Amniotic stem cell (primary cell): ENCODE data around the gene GLT8D1.

Source experiments
- DNase-seq: peaks from one replicate; lab custom pipeline; 2025; lab: John Stamatoyannopoulos, UW

Gene GLT8D1

DNA sequence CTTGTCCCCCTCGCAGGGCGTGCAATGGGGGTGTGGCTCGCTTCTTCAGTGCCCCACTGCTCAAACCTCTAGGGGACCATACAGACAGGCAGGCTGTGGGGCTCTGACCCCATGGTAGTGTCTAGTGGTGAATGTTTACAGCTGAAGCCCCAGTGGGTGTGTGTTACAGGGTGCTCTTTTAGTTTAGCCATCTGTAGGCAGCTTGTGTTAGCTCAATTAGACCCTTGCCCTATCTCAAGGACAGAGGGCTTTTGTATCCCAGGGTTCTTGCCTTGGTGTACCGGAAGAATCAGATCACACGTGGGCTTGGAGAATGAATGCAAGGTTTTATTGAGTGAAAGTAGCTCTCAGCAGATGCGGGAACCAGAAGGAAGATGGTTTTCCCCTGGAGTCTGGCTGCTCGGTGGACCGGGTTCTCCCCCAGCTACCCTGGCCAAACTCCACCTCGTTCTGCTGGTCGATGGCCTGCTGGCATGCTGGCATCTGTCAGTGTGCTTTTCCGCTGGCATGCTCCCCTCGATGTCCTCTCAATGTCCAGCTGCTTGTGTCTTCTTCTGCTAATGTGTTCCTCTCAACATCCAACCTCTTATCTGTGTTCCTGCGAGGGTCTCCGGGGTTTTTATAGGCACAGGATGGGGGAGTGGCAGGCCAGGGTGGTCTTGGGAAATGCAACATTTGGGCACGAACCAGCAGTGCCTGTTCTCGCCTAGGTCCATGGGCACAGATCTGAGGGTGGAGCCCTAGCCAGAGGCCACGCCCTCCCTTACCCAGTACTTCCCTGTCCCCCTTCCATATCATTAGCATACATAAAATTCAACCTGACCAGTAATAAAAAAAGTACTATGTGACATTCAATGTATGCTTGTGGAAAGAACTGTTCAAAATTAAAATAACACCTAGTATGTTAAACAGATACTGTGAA is 7.0 kb upstream of the GLT8D1 start:
- DNase-seq = no peak

DNA sequence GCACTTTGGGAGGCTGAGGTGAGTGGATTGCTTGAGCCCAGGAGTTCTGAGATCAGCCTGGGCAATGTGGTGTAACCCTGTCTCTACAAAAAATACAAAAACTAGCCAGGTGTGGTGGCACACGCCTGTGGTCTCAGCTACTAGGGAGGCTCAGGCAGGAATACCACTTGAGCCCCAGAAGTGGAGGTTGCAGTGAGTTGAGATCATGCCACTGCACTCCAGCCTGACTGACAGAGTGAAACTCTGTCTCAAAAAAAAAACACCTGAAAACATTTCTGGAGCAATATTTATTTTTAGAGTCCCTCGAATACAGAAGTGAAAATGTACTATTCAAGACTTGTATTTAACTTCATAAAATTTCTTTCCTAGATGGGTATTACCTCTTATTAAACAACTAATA is 4.9 kb upstream of the GLT8D1 start:
- DNase-seq = no peak

DNA sequence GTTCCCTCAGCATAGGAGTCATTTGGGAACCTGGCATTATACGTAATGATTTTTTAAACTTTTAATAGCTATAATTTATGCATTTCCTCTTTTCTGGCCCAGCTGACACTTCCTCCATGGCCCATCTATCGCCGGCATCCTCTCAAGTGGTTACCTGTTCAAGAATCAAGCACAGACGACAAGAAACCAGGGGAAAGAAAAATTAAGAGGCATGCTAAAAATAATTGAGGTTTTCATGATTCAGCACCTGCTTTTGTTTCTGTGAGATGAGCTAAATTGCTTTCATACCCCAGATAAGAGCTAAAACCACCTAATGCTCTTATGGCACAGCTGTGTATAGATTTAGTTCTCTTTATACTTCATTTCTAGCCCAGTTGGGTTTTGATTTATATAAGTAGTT is 2.0 kb upstream of the GLT8D1 start:
- no peak for DNase-seq

DNA sequence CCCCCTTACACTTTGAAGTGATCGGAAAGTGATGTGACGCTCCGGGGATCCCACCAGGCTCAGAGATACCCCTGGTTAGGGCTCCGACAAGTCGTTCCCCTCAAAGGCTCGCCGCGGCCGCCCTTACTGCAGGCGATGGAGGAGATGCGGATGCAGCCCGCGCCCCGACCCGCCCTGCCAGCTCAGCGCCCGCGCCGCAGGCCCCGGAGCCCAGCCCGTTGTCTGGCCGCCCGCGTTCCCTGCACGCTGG is 228 bp downstream of the GLT8D1 start:
- no peak for DNase-seq

DNA sequence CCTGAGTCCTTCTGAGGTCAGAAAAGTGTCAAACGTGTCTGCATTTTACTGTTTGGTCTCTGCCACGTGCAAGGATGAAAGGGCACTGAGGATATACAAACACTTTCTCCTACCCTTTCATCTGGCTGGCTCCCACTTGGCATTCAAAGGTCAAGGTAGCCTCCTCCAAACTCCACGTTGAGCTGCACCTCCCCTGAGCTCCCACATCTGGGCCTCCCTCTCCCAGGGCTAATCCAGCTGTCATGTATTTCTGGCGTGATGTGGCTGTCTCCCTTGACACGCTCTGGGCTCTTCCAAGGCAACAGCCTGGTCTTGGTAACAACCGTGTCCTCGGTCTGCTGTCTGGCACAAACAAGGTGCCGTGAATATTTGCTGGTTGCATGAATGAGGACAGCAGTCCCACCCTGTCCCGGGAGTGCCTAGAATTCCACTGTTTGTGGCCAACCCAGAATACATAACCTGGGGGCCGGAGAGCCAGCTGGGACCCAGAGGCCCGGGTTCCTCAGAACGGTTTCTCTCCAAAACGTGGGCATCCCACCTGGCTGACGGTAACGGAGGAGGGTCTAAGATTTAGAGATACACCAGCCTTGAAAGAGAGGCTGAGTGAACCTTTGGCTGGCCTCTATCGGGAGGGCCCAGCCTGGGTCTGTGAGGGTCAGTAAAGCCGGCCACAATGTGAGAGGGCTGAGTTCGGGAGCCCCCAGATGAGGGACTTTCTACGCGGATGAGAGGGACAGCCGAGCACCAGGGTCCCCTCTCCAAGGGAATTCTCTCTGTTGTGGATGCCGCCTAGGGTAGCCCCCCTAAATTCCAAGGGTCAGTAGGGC is 767 bp downstream of the GLT8D1 start:
- DNase-seq = no peak

DNA sequence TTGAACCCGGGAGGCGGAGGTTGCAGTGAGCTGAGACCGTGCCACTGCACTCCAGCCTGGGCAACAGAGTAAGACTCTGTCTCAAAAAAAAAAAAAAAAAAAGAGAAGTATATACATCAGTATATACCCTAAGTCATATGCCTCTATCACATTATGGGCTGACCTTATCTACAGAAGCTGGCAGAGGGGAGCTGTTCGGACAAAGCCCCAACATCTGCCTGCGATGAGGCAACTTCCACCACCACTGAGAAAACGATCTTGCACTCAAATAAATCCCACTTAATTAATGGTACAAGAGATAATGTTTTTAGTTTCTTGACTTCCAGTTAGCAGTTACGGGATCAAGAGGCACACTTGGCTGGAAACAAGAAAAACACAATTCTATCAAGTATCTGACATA is 2.2 kb downstream of the GLT8D1 start:
- DNase-seq = no peak

DNA sequence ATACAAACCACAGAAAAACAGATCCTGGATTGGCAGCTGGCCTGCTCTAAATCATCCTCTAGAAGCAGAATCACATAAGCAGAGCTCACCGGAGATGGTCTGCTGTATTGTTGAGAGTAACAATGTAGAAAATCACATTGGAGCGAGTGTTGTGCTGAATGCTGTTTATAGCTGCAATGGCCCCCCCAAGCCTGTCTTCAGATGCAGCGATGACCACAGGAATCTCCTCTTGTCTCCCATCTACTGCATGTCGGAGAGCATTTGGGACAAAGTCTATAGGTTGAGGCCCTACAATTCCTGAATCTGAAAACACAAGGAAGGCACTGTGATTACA is 8.0 kb downstream of the GLT8D1 start:
- no peak for DNase-seq

DNA sequence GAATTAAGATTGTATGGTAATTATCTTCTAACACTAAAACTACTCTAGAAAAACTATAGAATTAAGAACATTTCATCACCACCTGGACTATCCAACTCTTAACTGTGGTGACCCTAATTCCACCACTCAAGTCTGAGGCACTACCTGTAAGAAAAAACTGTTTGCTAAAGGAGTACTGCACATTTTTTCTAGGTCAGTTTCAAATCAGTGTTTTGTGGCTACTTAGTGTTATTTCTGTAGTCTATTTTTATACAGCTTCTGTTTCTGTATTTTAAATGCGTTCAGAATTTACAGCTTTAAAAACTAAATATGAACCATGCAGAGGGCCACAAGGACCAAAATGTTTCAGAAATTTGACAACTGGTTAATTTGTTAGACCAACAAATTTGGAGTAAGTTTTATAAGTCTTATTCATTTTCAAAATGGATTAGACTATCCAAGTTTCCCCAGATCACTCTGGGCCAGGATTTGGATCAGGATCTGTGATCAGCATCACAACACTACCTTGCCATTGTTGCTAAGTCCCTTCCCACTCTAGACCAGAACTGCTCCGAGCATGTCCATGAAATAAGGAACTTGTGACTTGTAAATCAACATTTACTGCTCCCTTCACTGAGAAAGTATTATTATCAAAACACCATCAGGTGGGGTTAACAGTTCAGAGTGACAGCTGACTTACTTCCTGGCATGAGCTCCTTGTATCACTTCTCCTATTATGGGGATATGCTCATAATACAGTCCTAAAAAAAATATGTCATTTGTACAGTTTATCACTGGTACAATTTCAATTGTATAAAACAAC is 8.6 kb downstream of the GLT8D1 start:
- DNase-seq = no peak

DNA sequence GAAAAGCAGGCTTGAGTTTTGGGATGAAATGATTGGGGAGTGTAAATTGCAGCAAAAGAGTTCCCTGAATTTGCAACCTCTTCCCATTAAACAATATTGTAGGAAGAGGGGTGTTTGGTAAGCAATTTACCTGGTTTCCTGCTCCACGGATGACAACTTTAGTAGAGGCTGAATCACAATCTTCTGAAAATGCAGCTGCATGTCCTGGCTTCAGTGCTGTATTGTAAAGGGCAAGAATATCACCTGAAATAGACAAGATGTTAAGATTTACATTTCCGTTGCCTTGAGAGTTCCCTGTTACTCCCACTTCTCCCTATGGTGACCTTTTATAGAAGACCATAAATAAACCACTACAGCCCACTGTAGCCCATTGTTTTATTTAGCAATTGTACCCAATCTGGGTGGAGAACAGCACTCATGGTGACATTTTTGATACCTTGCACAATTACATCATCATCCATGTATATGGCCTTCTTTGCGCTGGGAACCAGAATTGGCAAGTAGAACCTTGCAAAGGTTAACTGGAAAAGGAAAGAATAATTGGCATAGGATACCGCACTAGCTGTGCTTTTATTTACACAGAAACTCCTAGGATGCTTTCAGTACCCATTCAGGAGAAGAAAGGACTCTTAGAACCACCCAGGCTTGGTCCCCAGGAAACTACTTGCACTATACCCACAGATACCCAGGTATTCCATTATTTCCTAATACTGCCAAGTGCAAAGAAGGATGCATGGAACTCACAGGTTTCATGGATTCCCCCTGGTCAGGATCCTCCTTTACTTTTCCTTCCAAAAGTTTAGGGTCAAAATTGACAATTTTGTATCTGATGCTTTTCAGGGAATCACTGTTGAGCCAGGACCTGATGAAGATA is 9.6 kb downstream of the GLT8D1 start:
- DNase-seq = no peak

DNA sequence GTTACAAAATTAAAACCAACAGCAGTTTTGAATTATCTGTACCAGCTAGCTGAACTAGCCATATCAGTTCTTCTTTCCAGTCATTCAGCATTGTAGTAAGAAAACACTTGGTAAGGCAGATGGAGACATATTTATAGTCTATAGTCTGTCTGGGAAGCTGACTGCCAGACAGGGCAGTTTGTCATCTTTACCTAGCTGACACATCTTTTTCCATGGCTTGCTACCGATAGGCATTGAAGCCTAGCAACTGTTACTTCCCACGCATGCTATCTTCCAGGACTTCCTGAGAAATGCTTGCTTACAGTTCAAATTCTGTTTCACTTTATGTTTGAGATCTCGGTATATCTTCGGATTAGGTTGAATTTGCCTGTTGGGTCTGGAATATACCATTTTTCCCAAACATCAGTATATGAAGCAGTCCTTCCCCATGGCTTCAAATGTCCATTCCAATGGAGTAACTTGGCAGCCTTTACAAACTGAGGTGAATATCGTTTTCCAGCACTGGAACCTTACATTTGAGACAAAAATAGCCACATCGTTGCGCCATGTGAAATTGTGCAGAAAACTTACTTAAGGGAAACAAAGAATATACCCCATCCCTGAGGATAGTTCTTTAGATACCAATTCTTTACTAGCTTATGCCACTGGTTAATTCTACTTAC is 10.9 kb downstream of the GLT8D1 start:
- DNase-seq = no peak

DNA sequence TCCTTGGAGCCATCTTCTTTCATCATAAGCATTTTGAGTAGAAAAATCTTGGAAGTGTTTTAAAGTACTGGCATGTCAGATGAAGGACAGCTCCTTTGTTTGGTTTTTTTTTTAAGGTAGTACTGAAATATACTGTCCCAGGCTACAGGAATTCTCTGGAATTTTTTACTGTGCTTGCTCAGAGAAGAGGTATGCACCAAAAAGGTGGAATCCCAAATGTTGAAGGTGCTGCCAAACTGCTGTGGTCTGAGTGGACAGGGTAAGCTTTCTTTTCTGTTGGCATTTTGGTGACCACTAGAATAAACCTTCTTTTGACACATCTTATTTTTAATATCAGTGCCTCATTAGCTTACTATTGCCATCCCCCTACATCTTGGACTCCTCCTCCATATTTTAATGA is 12.5 kb downstream of the GLT8D1 start:
- no peak for DNase-seq

DNA sequence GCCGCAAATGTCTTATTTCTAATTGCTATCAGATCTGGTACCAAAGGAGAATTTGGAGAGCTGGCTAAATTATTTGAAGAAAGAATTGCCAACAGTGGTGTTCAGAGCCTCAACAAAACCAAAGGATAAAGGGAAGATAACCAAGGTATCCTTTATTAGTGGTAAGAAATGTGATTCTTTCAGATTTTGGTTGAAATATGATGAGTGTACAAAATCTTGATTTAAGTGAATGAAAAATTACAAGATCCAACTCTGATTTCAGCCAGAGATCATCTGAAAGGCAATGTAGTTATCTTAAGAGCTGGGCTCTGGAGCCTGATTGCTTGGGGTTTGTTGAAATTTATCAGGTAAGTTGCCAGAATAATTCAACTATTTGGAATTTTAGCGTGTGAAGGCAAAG is 15.0 kb downstream of the GLT8D1 start:
- DNase-seq = no peak

DNA sequence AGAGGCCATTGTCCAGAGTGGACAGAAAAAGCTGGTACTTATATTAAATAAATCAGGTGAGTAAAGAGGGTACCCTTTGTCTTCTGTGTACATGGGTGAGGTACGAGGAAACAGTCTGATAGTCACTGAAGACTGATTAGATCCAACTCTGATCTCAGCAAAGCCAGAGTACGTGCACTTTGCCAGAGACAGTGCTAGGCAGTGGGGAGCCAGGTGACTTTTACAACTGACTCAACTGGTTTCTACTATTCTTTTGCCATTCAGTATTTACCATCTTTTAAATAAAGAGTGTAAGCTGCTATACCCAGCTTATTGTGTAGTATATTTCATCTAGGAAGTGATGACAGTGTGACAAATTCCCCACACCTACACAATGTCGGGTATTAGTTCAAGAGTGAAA is 16.4 kb downstream of the GLT8D1 start:
- DNase-seq = no peak

DNA sequence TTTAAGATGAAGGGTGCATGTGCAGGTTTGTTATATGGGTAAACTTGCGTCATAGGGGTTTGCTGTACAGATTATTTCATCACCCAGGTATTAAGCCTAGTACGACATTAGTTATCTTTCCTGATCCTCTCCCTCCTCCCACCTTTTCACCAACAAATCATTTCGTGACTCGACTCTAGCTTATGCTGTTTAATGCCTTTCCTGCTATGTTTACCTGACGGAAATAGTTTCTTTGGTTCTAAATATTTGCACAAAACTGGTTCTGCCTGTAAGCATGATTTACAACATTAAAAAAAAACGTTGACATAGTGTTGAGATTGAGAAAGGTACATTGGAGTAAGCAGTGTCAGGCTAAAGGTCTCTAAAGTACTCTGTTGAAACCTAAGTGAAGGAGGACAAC is 17.3 kb downstream of the GLT8D1 start:
- no peak for DNase-seq

DNA sequence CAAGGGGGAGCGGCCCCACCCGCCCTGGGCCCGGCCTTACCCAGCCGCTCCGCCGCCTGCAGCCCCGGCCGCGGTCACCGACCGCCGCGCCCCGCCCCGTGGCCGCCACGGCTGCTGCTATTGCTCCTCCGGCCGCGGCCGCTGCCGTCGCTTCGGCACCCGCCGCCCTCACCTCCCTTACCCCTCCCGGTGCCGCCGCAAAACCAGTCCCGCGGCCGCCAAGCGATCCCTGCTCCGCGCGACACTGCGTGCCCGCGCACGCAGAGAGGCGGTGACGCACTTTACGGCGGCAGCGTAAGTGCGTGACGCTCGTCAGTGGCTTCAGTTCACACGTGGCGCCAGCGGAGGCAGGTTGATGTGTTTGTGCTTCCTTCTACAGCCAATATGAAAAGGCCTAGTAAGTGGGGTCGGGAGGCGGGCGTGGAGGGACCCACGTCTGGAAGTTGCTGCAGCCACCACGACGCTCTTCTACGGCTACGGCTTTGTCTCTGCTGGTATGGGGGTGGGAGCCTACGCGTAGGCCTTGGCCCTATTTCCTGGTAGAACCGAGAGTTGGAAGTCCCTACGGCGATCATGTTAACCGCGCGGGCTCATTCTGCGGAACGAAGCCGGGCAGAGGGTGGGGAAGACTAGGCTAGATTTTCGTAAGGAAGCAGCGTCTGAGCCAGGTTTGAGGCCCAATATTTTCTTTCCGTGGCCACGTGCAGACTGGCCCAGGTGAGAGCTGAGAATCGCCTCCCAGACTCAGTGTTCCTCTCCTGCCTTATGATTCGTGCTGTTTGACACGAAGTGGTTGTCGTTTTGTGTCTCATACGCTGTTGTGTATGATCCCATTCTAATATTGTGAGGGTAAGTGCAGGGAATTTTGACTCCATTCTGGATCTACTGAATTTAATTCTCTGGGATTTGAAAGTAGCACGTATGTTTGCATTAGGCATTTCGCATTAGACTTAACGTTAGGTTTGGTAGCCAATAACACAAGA is 19.6 kb downstream of the GLT8D1 start, which contains the start of the genes GNL3 and PBRM1:
Gene GNL3 (plus strand): TSS at position 324 of the 983 bp plus-strand sequence. CDS start 61 bp downstream, at position 385.
Gene PBRM1 (minus strand): TSS at position 205 of the 983 bp plus-strand sequence.
- peak; percentile 78 for DNase-seq

DNA sequence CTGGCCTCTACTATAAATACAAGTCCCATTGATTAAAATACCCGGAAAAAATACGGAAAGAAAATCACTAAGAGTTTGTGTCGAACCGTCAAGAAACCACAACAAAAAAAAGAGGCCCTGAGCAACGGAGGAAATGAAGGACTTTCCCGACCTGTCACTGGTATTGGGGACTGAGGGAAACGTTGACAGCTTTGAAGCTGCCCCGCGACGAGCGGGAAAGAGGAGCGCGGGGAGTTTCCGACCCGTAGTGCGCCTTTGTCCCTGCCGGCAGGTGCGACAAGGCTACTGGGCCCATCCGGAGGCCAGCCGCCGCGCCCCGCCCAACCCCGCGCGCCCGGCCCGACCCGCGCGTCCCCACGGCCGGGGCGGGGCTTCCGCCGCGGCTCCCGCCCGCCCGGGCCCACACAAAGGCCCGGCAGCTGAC is 20.3 kb downstream of the GLT8D1 start:
- peak; percentile 78 for DNase-seq

DNA sequence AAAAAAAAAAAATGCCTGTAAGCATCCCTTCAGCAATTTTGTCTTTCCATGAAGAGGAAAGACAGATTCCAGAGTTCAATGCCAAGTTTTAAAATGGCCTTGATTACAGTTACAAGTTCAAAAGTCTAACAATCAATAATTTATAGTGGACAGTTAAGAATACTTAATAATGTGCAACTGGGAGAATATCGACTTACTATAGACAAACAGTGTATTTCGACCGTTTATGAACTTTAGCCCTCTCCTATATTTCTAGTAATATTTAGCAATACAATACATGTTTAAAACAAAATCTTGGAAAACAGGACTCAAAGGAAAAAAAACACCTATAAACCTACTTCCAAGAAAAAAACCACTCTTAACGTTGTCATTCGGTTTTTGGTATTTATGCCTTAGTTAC is 21.4 kb downstream of the GLT8D1 start:
- DNase-seq = no peak

DNA sequence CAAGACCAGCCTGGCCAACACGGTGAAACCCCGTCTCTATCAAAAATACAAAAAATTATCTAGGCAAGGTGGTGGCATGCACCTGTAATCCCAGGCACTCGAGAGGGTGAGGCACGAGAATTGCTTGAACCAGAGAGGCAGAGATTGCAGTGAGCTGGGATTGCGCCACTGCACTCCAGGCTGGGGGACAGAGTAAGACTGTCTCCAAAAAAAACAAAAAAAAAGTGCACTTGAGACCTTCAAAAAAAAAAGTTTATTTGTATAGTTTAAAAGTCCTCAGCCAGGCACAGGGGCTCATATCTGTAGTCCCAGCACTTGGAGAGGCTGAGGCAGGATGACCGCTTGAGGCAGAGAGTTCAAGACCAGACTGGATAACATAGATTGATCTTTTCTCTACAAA is 22.0 kb downstream of the GLT8D1 start:
- DNase-seq = no peak

DNA sequence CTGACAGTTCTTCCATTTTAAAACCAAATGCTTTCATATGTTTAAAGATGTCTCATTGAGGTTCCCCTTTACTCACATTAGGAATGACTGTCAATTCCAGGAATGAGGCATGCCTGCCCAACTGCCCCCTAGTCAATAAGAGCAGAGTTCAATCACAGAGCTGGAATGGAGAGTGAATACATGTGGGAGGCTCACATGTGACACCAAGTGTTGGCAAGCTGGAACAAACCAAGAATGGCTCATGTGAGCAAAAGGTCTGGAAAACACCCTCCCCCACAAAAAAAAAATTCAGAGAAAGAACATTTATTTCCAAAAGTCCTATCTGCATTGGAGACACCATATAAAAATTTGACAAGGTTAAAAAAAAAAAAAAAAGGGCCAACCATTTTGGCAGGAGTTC is 23.6 kb downstream of the GLT8D1 start:
- DNase-seq = no peak

DNA sequence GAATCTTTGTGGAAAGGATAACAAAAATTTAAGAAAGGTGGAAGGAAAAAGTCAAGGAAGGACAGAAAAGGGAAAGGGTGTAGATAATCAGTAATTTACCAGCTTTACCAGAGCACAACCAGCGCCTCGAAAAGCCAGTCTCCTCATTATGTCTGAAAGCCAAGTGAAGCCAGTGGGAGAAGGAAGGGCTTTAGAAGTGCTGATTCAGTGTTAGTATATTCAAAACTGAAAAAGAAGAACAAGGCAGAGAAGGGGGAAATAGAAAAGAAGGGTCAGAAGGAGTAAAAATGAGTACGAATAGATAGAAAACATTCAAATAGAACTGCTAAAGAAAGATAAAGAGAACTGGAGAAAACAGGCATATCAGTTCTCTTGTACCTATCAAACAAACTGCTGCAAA is 24.0 kb downstream of the GLT8D1 start:
- DNase-seq = no peak
